GM21447 (cell line): ENCODE measurements around the gene EPHB3.

ENCODE experiments used
- ATAC-seq: cut with Tn5 transposase; IDR thresholded peaks from one replicate; pipeline ENCODE4 v1.9.1; 2021; ENCODE audit not compliant: unreplicated experiment

EPHB3 gene

GRCh38 chr3:184543256-184543655, 18.3 kb upstream of the EPHB3 start:
- no peak for ATAC-seq

- ATAC-seq: peak; percentile 68
These were observed 17.6 kb upstream of the EPHB3 start for GRCh38 chr3:184543843-184544512.

- no peak for ATAC-seq
These were observed 17.1 kb upstream of the EPHB3 start for GRCh38 chr3:184544513-184544861.

GRCh38 chr3:184545769-184546168, 15.8 kb upstream of the EPHB3 start:
- no peak for ATAC-seq

- ATAC-seq: no peak
These were observed 15.3 kb upstream of the EPHB3 start for GRCh38 chr3:184546252-184546651.

GRCh38 chr3:184549796-184550577, 11.6 kb upstream of the EPHB3 start:
- ATAC-seq: no peak

- no peak for ATAC-seq
These were observed 10.5 kb upstream of the EPHB3 start for GRCh38 chr3:184551103-184551502.

- ATAC-seq: no peak
These were observed 9.8 kb upstream of the EPHB3 start for GRCh38 chr3:184551614-184552256.

- ATAC-seq: no peak
These were observed 9.3 kb upstream of the EPHB3 start for GRCh38 chr3:184552296-184552695.

GRCh38 chr3:184552863-184553262, 8.7 kb upstream of the EPHB3 start:
- ATAC-seq: no peak

- no peak for ATAC-seq
These were observed 8.2 kb upstream of the EPHB3 start for GRCh38 chr3:184553385-184553784.

GRCh38 chr3:184554461-184554860, 7.1 kb upstream of the EPHB3 start:
- ATAC-seq: no peak

GRCh38 chr3:184556582-184557347, 4.8 kb upstream of the EPHB3 start:
- no peak for ATAC-seq

GRCh38 chr3:184557348-184557950, 4.1 kb upstream of the EPHB3 start:
- no peak for ATAC-seq

GRCh38 chr3:184558726-184559125, 2.9 kb upstream of the EPHB3 start:
- ATAC-seq: no peak

GRCh38 chr3:184559336-184559735, 2.2 kb upstream of the EPHB3 start:
- ATAC-seq: no peak

GRCh38 chr3:184560531-184560930, 1.1 kb upstream of the EPHB3 start:
- ATAC-seq: no peak

GRCh38 chr3:184561913-184562877, 610 bp downstream of the EPHB3 start:
- ATAC-seq: no peak

GRCh38 chr3:184562878-184563560, 1.4 kb downstream of the EPHB3 start:
- no peak for ATAC-seq
